Neural cell (in vitro differentiated cells): Measurements from ENCODE around the gene GPR42. TPM values are rescaled to one million over a fixed set of nuclear protein-coding genes. Genes with fewer than 3 reads are reported as not detected.

Experiments used
- H2AFZ ChIP-seq: fragments of 200-600, 300-800 bp; sonication (generic), shearing (Covaris generic); 2 replicates; pipeline ENCODE4 v1.6.0; 2014; ENCODE audit warnings: low read depth, mild to moderate bottlenecking, antibody characterized with exemption, low read length, moderate library complexity
- H3F3A ChIP-seq: fragments of 200-600 bp; shearing (Covaris generic); 2 replicates; pipeline ENCODE4 v1.6.1; 2016; ENCODE audit warnings: mild to moderate bottlenecking, moderate library complexity, mixed read lengths, antibody characterized with exemption, low read length; ENCODE audit not compliant: insufficient read depth, poor library complexity, severe bottlenecking
- H3K27ac ChIP-seq: fragments of 200-600, 300-800 bp; sonication (generic), shearing (Covaris generic); 2 replicates; pipeline ENCODE4 v1.5.1; 2014; ENCODE audit warnings: mild to moderate bottlenecking, low read length, moderate library complexity
- H3K27me3 ChIP-seq: fragments of 300-800, 200-600 bp; sonication (generic), shearing (Covaris generic); 2 replicates; pipeline ENCODE4 v1.6.0; 2014; ENCODE audit warnings: mild to moderate bottlenecking, low read depth, low read length, moderate library complexity; ENCODE audit not compliant: insufficient read depth
- H3K36me3 ChIP-seq: fragments of 300-800, 200-600 bp; sonication (generic), shearing (Covaris generic); 2 replicates; pipeline ENCODE4 v1.5.1; 2014; ENCODE audit warnings: mild to moderate bottlenecking, antibody characterized with exemption, low read length, moderate library complexity; ENCODE audit not compliant: insufficient read depth
- H3K4me2 ChIP-seq: fragments of 300-800, 200-600 bp; sonication (generic), shearing (Covaris generic); 2 replicates; pipeline ENCODE4 v1.6.0; 2014; ENCODE audit warnings: mild to moderate bottlenecking, low read length
- H3K4me3 ChIP-seq: fragments of 300-800, 200-600 bp; sonication (generic), shearing (Covaris generic); 2 replicates; pipeline ENCODE4 v1.5.1; 2014; ENCODE audit warnings: mild to moderate bottlenecking, low read length, moderate library complexity
- H3K79me2 ChIP-seq: fragments of 200-600 bp; shearing (Covaris generic); replicated peaks from 2 replicates; pipeline ENCODE4 v1.6.0; 2014; ENCODE audit warnings: mild to moderate bottlenecking, low read length, moderate library complexity; ENCODE audit not compliant: insufficient read depth
- H3K9ac ChIP-seq: fragments of 300-800, 200-600 bp; sonication (generic), shearing (Covaris generic); 2 replicates; pipeline ENCODE4 v1.6.1; 2016; ENCODE audit warnings: mild to moderate bottlenecking, low read length, mixed read lengths
- H3K9me2 ChIP-seq: fragments of 200-600 bp; shearing (Covaris generic); 2 replicates; pipeline ENCODE4 v1.6.1; 2016; ENCODE audit warnings: mild to moderate bottlenecking, low read length, mixed read lengths; ENCODE audit not compliant: insufficient read depth
- H3K9me3 ChIP-seq: fragments of 200-600, 300-800 bp; sonication (generic), shearing (Covaris generic); 2 replicates; pipeline ENCODE4 v1.6.1; 2016; ENCODE audit warnings: mild to moderate bottlenecking, mixed run types, low read length, moderate library complexity, mixed read lengths
- H4K20me1 ChIP-seq: fragments of 200-600 bp; shearing (Covaris generic); 2 replicates; pipeline ENCODE4 v1.6.1; 2016; ENCODE audit warnings: mild to moderate bottlenecking, mixed run types; ENCODE audit not compliant: insufficient read depth
- EP300 ChIP-seq: fragments of 450-650 bp; conservative IDR thresholded peaks from 2 replicates; pipeline ENCODE4 v1.6.1; 2014; ENCODE audit warnings: antibody characterized with exemption, mild to moderate bottlenecking, moderate library complexity; ENCODE audit not compliant: poor library complexity, severe bottlenecking
- EZH2 ChIP-seq: fragments of 200-600, 300-800 bp; shearing (Covaris generic), sonication (generic); IDR thresholded peaks from 2 replicates; pipeline ENCODE4 v1.6.1; 2014; ENCODE audit warnings: antibody characterized with exemption, low read length, borderline replicate concordance, mild to moderate bottlenecking; ENCODE audit not compliant: insufficient read depth, poor library complexity, severe bottlenecking
- MXI1 ChIP-seq: fragments of 450-650 bp; conservative IDR thresholded peaks from 2 replicates; pipeline ENCODE4 v1.6.1; 2014; ENCODE audit warnings: antibody characterized with exemption, mild to moderate bottlenecking; ENCODE audit not compliant: poor library complexity, severe bottlenecking
- POLR2AphosphoS5 ChIP-seq: IDR thresholded peaks from 2 replicates; pipeline ENCODE4 v1.6.1; 2012
- RAD21 ChIP-seq: fragments of 450-650 bp; conservative IDR thresholded peaks from 2 replicates; pipeline ENCODE4 v1.6.1; 2014; ENCODE audit warnings: antibody characterized with exemption, mild to moderate bottlenecking, moderate library complexity
- SMC3 ChIP-seq: fragments of 450-650 bp; conservative IDR thresholded peaks from 2 replicates; pipeline ENCODE4 v1.6.1; 2014; ENCODE audit warnings: antibody characterized with exemption, mild to moderate bottlenecking, moderate library complexity; ENCODE audit not compliant: poor library complexity
- TAF1 ChIP-seq: IDR thresholded peaks from 2 replicates; pipeline ENCODE4 v1.6.1; 2012; ENCODE audit warnings: low read depth
- polyA plus RNA-seq: library from polyadenylated mRNA; depleted of rRNA; stranded (reverse); fragments of >200 nt; gene quantifications from 2 replicates; pipeline ENCODE4 v1.2.3, GENCODE V29; 2014
- TF ChIP-seq, protein P1 (sequence below): IDR thresholded peaks from 2 replicates; pipeline ENCODE4 v1.6.1; 2012; ENCODE audit warnings: borderline replicate concordance
- TF ChIP-seq, protein P2 (sequence below): fragments of 450-650 bp; IDR thresholded peaks from 2 replicates; pipeline ENCODE4 v1.5.1; 2014; ENCODE audit warnings: antibody characterized with exemption, mild to moderate bottlenecking, moderate library complexity; ENCODE audit not compliant: poor library complexity, severe bottlenecking

Gene GPR42
- polyA plus RNA-seq, 1 donor from 2014 or later: not detected

DNA sequence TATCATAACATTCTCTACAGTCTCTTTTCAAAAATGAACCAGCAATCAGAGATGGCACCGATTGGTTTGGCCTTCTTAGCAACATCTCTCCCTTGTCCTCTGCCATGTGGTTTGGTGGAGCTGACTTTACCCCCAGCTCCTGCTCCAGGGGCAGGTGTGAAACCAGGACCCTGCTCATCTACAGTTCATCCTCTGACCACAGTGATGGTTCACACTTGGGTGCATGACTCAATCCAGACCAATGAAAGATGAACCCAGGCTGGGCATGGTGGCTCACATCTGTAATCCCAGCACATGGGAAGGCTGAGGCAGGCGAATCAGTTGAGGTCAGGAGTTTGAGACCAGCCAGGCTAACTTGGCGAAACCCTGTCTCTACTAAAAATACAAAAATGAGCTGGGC is 43.6 kb downstream of the GPR42 start:
- Histone ChIP-seq H3F3A (no peaks in the 10 kb centered on the region), H3K4me2 (no peak overlapping the region), H3K9ac (no peak overlapping the region), H3K9me2 (no peaks in the 10 kb centered on the region), H4K20me1 (no peaks in the 10 kb centered on the region), H3K27ac (no peak overlapping the region), H3K27me3 (no peaks in the 10 kb centered on the region), H3K4me3 (no peak overlapping the region), H2AFZ (no peak overlapping the region), H3K9me3 (no peaks in the 10 kb centered on the region), H3K36me3 (no peaks in the 10 kb centered on the region), H3K79me2 (no peaks in the 10 kb centered on the region)
- no peak for TF ChIP-seq EP300
- no peak for TF ChIP-seq RAD21
- TF ChIP-seq MXI1: no peak
- TF ChIP-seq POLR2AphosphoS5: no peak

DNA sequence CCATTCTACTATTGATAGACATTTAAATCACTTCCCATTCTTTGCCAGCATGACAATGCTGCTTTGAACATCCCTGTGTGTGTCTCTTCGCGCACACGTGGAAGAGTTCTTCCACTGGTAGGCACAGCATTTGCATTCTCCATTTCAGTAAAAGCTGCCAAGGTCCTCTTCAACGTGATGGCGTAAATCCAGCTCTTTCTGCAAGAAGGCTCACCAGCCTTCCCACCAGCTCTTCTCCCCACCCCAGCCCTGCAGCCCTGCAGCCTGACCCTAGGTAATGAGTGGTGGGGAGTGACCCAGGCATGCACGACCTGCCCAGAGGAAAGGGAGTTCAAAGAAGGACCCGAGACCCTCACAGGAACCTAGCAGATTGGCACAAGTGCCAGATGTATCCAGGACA is 45.5 kb downstream of the GPR42 start:
- H3K9me2 ChIP-seq: no peaks in the 10 kb centered on the region
- no peak overlapping the region for H3K27ac ChIP-seq
- H3K27me3 ChIP-seq: no peaks in the 10 kb centered on the region
- H3F3A ChIP-seq: no peaks in the 10 kb centered on the region
- no peaks in the 10 kb centered on the region for H3K9me3 ChIP-seq
- no peak overlapping the region for H3K4me3 ChIP-seq
- no peak for TF ChIP-seq TAF1
- TF ChIP-seq, protein P1, sequence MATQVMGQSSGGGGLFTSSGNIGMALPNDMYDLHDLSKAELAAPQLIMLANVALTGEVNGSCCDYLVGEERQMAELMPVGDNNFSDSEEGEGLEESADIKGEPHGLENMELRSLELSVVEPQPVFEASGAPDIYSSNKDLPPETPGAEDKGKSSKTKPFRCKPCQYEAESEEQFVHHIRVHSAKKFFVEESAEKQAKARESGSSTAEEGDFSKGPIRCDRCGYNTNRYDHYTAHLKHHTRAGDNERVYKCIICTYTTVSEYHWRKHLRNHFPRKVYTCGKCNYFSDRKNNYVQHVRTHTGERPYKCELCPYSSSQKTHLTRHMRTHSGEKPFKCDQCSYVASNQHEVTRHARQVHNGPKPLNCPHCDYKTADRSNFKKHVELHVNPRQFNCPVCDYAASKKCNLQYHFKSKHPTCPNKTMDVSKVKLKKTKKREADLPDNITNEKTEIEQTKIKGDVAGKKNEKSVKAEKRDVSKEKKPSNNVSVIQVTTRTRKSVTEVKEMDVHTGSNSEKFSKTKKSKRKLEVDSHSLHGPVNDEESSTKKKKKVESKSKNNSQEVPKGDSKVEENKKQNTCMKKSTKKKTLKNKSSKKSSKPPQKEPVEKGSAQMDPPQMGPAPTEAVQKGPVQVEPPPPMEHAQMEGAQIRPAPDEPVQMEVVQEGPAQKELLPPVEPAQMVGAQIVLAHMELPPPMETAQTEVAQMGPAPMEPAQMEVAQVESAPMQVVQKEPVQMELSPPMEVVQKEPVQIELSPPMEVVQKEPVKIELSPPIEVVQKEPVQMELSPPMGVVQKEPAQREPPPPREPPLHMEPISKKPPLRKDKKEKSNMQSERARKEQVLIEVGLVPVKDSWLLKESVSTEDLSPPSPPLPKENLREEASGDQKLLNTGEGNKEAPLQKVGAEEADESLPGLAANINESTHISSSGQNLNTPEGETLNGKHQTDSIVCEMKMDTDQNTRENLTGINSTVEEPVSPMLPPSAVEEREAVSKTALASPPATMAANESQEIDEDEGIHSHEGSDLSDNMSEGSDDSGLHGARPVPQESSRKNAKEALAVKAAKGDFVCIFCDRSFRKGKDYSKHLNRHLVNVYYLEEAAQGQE: no peak
- TF ChIP-seq EZH2: no peak
- TF ChIP-seq SMC3: no peak
- TF ChIP-seq, protein P2, sequence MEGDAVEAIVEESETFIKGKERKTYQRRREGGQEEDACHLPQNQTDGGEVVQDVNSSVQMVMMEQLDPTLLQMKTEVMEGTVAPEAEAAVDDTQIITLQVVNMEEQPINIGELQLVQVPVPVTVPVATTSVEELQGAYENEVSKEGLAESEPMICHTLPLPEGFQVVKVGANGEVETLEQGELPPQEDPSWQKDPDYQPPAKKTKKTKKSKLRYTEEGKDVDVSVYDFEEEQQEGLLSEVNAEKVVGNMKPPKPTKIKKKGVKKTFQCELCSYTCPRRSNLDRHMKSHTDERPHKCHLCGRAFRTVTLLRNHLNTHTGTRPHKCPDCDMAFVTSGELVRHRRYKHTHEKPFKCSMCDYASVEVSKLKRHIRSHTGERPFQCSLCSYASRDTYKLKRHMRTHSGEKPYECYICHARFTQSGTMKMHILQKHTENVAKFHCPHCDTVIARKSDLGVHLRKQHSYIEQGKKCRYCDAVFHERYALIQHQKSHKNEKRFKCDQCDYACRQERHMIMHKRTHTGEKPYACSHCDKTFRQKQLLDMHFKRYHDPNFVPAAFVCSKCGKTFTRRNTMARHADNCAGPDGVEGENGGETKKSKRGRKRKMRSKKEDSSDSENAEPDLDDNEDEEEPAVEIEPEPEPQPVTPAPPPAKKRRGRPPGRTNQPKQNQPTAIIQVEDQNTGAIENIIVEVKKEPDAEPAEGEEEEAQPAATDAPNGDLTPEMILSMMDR: no peak
- TF ChIP-seq EP300: no peak
- no peak for TF ChIP-seq POLR2AphosphoS5
- no peak for TF ChIP-seq MXI1
- TF ChIP-seq RAD21: no peak
- no peaks in the 10 kb centered on the region for H4K20me1 ChIP-seq
- no peaks in the 10 kb centered on the region for H3K79me2 ChIP-seq
- H3K4me2 ChIP-seq: no peak overlapping the region
- H3K36me3 ChIP-seq: no peaks in the 10 kb centered on the region
- no peak overlapping the region for H3K9ac ChIP-seq
- no peak overlapping the region for H2AFZ ChIP-seq

DNA sequence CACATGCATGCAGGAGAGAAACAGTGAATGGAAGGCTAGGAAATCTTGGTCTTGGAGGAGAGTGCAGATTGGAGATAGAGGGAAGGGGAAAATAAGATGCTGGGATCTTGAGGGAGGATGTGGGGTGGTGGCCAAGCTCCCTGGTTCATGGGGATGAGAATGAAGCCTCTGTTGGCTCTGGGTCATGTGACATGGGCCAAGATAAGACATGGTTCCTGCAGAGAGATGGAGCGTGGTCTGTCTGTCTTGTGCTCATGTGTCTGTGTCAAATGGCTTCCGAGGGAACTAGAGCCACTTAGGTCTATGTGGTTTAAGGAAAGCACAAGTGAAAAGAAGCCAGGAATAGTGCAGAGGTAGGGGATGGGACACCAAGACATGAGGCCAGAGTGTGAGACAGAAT is 46.4 kb downstream of the GPR42 start:
- TF ChIP-seq POLR2AphosphoS5: no peak
- TF ChIP-seq EZH2: no peak
- no peak for TF ChIP-seq TAF1
- TF ChIP-seq, protein P2: no peak
- TF ChIP-seq RAD21: no peak
- TF ChIP-seq MXI1: no peak
- TF ChIP-seq, protein P1: no peak
- no peak for TF ChIP-seq EP300
- no peak for TF ChIP-seq SMC3
- no peaks in the 10 kb centered on the region for H3K27me3 ChIP-seq
- no peak overlapping the region for H2AFZ ChIP-seq
- no peaks in the 10 kb centered on the region for H3K9me3 ChIP-seq
- H3F3A ChIP-seq: no peaks in the 10 kb centered on the region
- H3K36me3 ChIP-seq: no peaks in the 10 kb centered on the region
- no peak overlapping the region for H3K9ac ChIP-seq
- H3K27ac ChIP-seq: no peak overlapping the region
- no peaks in the 10 kb centered on the region for H4K20me1 ChIP-seq
- H3K9me2 ChIP-seq: no peaks in the 10 kb centered on the region
- H3K79me2 ChIP-seq: no peaks in the 10 kb centered on the region
- no peak overlapping the region for H3K4me3 ChIP-seq
- no peak overlapping the region for H3K4me2 ChIP-seq
